ENCODE measurements around the gene PPFIA2.

PPFIA2 gene

DNA sequence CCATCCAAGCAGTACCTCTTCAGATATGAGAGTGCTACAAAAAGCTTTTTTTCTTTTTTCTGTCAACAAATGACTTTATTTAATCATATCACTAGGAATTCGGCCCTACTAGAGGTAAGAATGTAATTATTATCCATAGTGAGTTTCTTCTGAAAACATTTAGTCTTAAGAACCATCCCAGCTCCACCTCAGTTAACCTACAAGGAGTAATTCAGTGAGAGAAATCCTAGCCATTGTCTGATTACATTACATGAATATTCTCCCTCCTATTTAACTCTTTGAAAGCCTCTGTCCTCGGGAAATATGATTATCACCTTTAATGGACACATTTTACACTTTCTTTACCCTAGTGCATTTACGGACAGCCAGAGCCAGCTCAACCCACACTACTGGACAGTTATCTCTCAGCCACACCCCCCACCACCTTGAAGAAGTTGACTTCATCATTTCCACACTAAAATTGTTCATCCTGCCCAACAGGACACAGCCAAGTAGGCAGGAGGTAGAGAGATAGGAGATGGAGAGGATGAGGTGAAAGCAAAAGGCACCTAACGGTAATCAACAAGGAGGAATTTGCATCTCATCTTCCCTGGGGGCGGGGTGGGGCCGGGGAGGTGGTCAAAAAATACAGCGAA, 1.3 kb downstream of the PPFIA2 start:
- no peaks in the 10 kb centered on the region for H3K79me1 ChIP-seq (ENCODE audit: low read depth, low read length)
- H3K27ac ChIP-seq (replicated peaks; ENCODE audit: low read length) = no peak overlapping the region
- H3K27me3 ChIP-seq (ENCODE audit: control insufficient read depth in 3 of 3, insufficient read depth in 3 of 3, low read depth in 1 of 3, low read length in 3 of 3) = peaks cover 0 to 26% (median 15%) of the 10 kb centered on the region in 3 experiments
- no peaks in the 10 kb centered on the region for H3K9me3 ChIP-seq (replicated peaks in 1 of 2; ENCODE audit: control insufficient read depth in 2 of 2, insufficient read depth in 1 of 2, low read depth in 1 of 2, low read length in 2 of 2)
- H2BK120ac ChIP-seq (ENCODE audit: low read depth, low read length) = no peak overlapping the region
- H3K14ac ChIP-seq (ENCODE audit: low read length) = no peak overlapping the region
- H4K8ac ChIP-seq (ENCODE audit: low read depth, low read length) = no peak overlapping the region
- H3K4me3 ChIP-seq (ENCODE audit: low read length in 2 of 2) = peak overlapping the region in 1 of 2 donors; percentile 55
- H3K9ac ChIP-seq (ENCODE audit: low read depth, low read length, poor library complexity) = no peak overlapping the region
- H2BK15ac ChIP-seq (ENCODE audit: low read length) = no peak overlapping the region
- no peaks in the 10 kb centered on the region for H3K36me3 ChIP-seq (replicated peaks in 1 of 2; ENCODE audit: control insufficient read depth in 2 of 2, insufficient read depth in 2 of 2, low read length in 2 of 2)
- H3K4me2 ChIP-seq (ENCODE audit: insufficient read depth, low read length, poor library complexity, severe bottlenecking) = peak overlapping the region; percentile 98
- no peak overlapping the region for H4K91ac ChIP-seq (ENCODE audit: low read depth, low read length, poor library complexity)
- H3K4ac ChIP-seq (ENCODE audit: low read length) = no peak overlapping the region
- H2BK5ac ChIP-seq (ENCODE audit: low read length) = no peak overlapping the region
- no peak for DNase-seq (ENCODE audit: low spot score)
- no peak overlapping the region for H3K23ac ChIP-seq (ENCODE audit: low read depth, low read length, poor library complexity)
- H2BK12ac ChIP-seq (ENCODE audit: low read length) = no peak overlapping the region
- peaks cover 0 to 2% of the 10 kb centered on the region in 2 donors for H3K4me1 ChIP-seq (ENCODE audit: control insufficient read depth in 2 of 2, insufficient read depth in 1 of 2, low read depth in 1 of 2, low read length in 2 of 2)
- no peak overlapping the region for H3K18ac ChIP-seq (ENCODE audit: low read length)
- no peak overlapping the region for H2AK5ac ChIP-seq (ENCODE audit: low read depth, low read length)
- no CpG with 5 or more reads among the region's 7 CpGs for WGBS, 2 donors (ENCODE audit: extremely low coverage in 2 of 2, insufficient read length in 2 of 2, insufficient replicate concordance in 1 of 2)
- H2AFZ ChIP-seq (ENCODE audit: low read length) = peak overlapping the region; percentile 92

DNA sequence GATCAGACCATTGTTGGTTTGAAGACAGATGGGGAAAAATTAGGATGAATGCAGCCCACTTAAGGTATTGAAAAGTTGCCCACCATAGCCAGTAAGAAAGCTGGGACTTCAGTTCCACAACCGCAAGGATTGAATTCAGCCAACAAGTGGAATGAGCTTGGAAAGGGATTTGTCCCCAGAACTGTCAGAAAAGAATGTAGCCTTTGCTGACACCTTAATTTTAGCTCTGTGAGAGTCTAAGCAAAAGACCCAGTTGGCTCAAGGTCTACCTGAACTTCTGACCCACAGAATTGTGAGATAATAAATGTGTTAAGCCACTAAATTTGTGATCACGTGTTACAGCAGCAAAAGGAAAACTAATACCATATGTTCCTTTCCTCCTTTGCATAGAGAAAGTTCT, 29.4 kb downstream of the PPFIA2 start:
- Histone ChIP-seq H2AFZ (ENCODE audit: low read length) (no peak overlapping the region), H3K36me3 (replicated peaks in 1 of 2; ENCODE audit: control insufficient read depth in 2 of 2, insufficient read depth in 2 of 2, low read length in 2 of 2) (no peaks in the 10 kb centered on the region), H3K14ac (ENCODE audit: low read length) (no peak overlapping the region), H3K4ac (ENCODE audit: low read length) (no peak overlapping the region), H3K9ac (ENCODE audit: low read depth, low read length, poor library complexity) (no peak overlapping the region), H2BK12ac (ENCODE audit: low read length) (no peak overlapping the region), H2BK15ac (ENCODE audit: low read length) (no peak overlapping the region), H2BK5ac (ENCODE audit: low read length) (no peak overlapping the region), H3K9me3 (replicated peaks in 1 of 2; ENCODE audit: control insufficient read depth in 2 of 2, insufficient read depth in 1 of 2, low read depth in 1 of 2, low read length in 2 of 2) (no peaks in the 10 kb centered on the region), H3K4me2 (ENCODE audit: insufficient read depth, low read length, poor library complexity, severe bottlenecking) (no peak overlapping the region), H3K27ac (replicated peaks; ENCODE audit: low read length) (no peak overlapping the region), H2AK5ac (ENCODE audit: low read depth, low read length) (no peak overlapping the region), H3K18ac (ENCODE audit: low read length) (no peak overlapping the region), H3K4me1 (ENCODE audit: control insufficient read depth in 2 of 2, insufficient read depth in 1 of 2, low read depth in 1 of 2, low read length in 2 of 2) (peaks cover 0 to 2% of the 10 kb centered on the region in 2 donors), H3K27me3 (ENCODE audit: control insufficient read depth in 3 of 3, insufficient read depth in 3 of 3, low read depth in 1 of 3, low read length in 3 of 3) (no peaks in the 10 kb centered on the region), H2BK120ac (ENCODE audit: low read depth, low read length) (no peak overlapping the region), H4K91ac (ENCODE audit: low read depth, low read length, poor library complexity) (no peak overlapping the region), H3K23ac (ENCODE audit: low read depth, low read length, poor library complexity) (no peak overlapping the region), H4K8ac (ENCODE audit: low read depth, low read length) (no peak overlapping the region), H3K79me1 (ENCODE audit: low read depth, low read length) (no peaks in the 10 kb centered on the region), H3K4me3 (ENCODE audit: low read length in 2 of 2) (no peak overlapping the region)
- no CpG with 5 or more reads among the region's 2 CpGs for WGBS, 2 donors (ENCODE audit: extremely low coverage in 2 of 2, insufficient read length in 2 of 2, insufficient replicate concordance in 1 of 2)
- DNase-seq (ENCODE audit: low spot score) = no peak

DNA sequence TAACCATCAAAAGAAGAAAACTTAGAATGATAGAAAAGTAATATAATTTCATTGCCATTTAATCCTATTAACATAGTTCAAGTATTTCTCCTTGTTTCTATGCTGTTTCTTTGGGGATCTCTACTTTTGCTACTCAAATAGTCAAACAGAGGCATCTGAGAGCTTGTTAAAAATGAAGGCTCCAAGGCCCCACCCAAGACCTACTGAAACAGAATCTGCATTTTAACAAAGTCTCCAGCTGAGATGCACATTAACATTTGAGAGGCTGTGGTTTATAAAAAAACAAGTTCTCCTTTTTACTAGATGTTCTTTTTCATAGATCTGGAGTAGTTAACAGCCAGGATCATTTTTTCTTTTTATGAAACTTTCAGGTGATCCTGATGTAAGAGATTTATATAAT, 31.8 kb downstream of the PPFIA2 start:
- H3K23ac ChIP-seq (ENCODE audit: low read depth, low read length, poor library complexity) = no peak overlapping the region
- H2AFZ ChIP-seq (ENCODE audit: low read length) = no peak overlapping the region
- no peak overlapping the region for H3K4ac ChIP-seq (ENCODE audit: low read length)
- H2BK12ac ChIP-seq (ENCODE audit: low read length) = no peak overlapping the region
- no peak overlapping the region for H2BK5ac ChIP-seq (ENCODE audit: low read length)
- H3K14ac ChIP-seq (ENCODE audit: low read length) = no peak overlapping the region
- H3K27me3 ChIP-seq (ENCODE audit: control insufficient read depth in 3 of 3, insufficient read depth in 3 of 3, low read depth in 1 of 3, low read length in 3 of 3) = no peaks in the 10 kb centered on the region
- no peaks in the 10 kb centered on the region for H3K79me1 ChIP-seq (ENCODE audit: low read depth, low read length)
- H4K8ac ChIP-seq (ENCODE audit: low read depth, low read length) = no peak overlapping the region
- no peak for DNase-seq (ENCODE audit: low spot score)
- H3K4me2 ChIP-seq (ENCODE audit: insufficient read depth, low read length, poor library complexity, severe bottlenecking) = no peak overlapping the region
- H3K27ac ChIP-seq (replicated peaks; ENCODE audit: low read length) = no peak overlapping the region
- H2BK15ac ChIP-seq (ENCODE audit: low read length) = no peak overlapping the region
- H3K9ac ChIP-seq (ENCODE audit: low read depth, low read length, poor library complexity) = no peak overlapping the region
- H3K4me1 ChIP-seq (ENCODE audit: control insufficient read depth in 2 of 2, insufficient read depth in 1 of 2, low read depth in 1 of 2, low read length in 2 of 2) = peaks cover 0 to 2% of the 10 kb centered on the region in 2 donors
- H3K4me3 ChIP-seq (ENCODE audit: low read length in 2 of 2) = no peak overlapping the region
- no peaks in the 10 kb centered on the region for H3K9me3 ChIP-seq (replicated peaks in 1 of 2; ENCODE audit: control insufficient read depth in 2 of 2, insufficient read depth in 1 of 2, low read depth in 1 of 2, low read length in 2 of 2)
- H2AK5ac ChIP-seq (ENCODE audit: low read depth, low read length) = no peak overlapping the region
- no peak overlapping the region for H2BK120ac ChIP-seq (ENCODE audit: low read depth, low read length)
- no peak overlapping the region for H4K91ac ChIP-seq (ENCODE audit: low read depth, low read length, poor library complexity)
- H3K36me3 ChIP-seq (replicated peaks in 1 of 2; ENCODE audit: control insufficient read depth in 2 of 2, insufficient read depth in 2 of 2, low read length in 2 of 2) = no peaks in the 10 kb centered on the region
- no peak overlapping the region for H3K18ac ChIP-seq (ENCODE audit: low read length)

DNA sequence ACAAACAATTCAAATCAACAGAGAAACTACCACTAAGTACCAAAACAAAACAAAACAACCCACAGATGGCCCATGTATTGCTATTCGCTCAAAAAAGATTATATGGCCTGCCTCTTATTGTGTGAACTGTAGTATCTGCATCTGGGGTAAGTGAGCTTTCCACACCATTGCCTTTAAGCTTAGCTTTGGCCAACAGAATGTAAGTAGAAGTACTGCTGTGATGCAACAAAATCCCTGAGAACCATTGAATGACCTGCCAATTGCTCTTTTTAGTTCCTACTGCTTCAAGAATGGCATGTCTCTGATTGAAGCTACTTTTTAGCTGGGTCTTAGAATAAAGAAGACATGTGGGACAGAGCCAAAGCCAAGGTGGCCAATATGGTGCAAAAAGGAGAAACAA, 32.5 kb downstream of the PPFIA2 start:
- H3K9ac ChIP-seq (ENCODE audit: low read depth, low read length, poor library complexity) = no peak overlapping the region
- H3K79me1 ChIP-seq (ENCODE audit: low read depth, low read length) = no peaks in the 10 kb centered on the region
- H3K4me2 ChIP-seq (ENCODE audit: insufficient read depth, low read length, poor library complexity, severe bottlenecking) = no peak overlapping the region
- no peak overlapping the region for H3K23ac ChIP-seq (ENCODE audit: low read depth, low read length, poor library complexity)
- no peak overlapping the region for H2BK5ac ChIP-seq (ENCODE audit: low read length)
- no peak overlapping the region for H2BK15ac ChIP-seq (ENCODE audit: low read length)
- no peak overlapping the region for H2BK120ac ChIP-seq (ENCODE audit: low read depth, low read length)
- no peak overlapping the region for H2BK12ac ChIP-seq (ENCODE audit: low read length)
- no CpG with 5 or more reads among the region's 1 CpG for WGBS, 2 donors (ENCODE audit: extremely low coverage in 2 of 2, insufficient read length in 2 of 2, insufficient replicate concordance in 1 of 2)
- no peak overlapping the region for H3K27ac ChIP-seq (replicated peaks; ENCODE audit: low read length)
- H3K36me3 ChIP-seq (replicated peaks in 1 of 2; ENCODE audit: control insufficient read depth in 2 of 2, insufficient read depth in 2 of 2, low read length in 2 of 2) = no peaks in the 10 kb centered on the region
- H3K27me3 ChIP-seq (ENCODE audit: control insufficient read depth in 3 of 3, insufficient read depth in 3 of 3, low read depth in 1 of 3, low read length in 3 of 3) = no peaks in the 10 kb centered on the region
- H3K9me3 ChIP-seq (replicated peaks in 1 of 2; ENCODE audit: control insufficient read depth in 2 of 2, insufficient read depth in 1 of 2, low read depth in 1 of 2, low read length in 2 of 2) = no peaks in the 10 kb centered on the region
- no peak overlapping the region for H2AK5ac ChIP-seq (ENCODE audit: low read depth, low read length)
- H3K18ac ChIP-seq (ENCODE audit: low read length) = no peak overlapping the region
- no peak for DNase-seq (ENCODE audit: low spot score)
- no peak overlapping the region for H4K91ac ChIP-seq (ENCODE audit: low read depth, low read length, poor library complexity)
- no peak overlapping the region for H4K8ac ChIP-seq (ENCODE audit: low read depth, low read length)
- H3K4me1 ChIP-seq (ENCODE audit: control insufficient read depth in 2 of 2, insufficient read depth in 1 of 2, low read depth in 1 of 2, low read length in 2 of 2) = peaks cover 0 to 2% of the 10 kb centered on the region in 2 donors
- no peak overlapping the region for H2AFZ ChIP-seq (ENCODE audit: low read length)
- H3K4ac ChIP-seq (ENCODE audit: low read length) = no peak overlapping the region
- H3K4me3 ChIP-seq (ENCODE audit: low read length in 2 of 2) = no peak overlapping the region
- H3K14ac ChIP-seq (ENCODE audit: low read length) = no peak overlapping the region

Measured in neuronal stem cell (in vitro differentiated cells).